CD14-positive monocyte (primary cell): ENCODE results near the gene MORN5. TPM values are rescaled to one million over a fixed set of nuclear protein-coding genes. Genes with fewer than 3 reads are reported as not detected.

Source experiments
- DNase-seq, 3 donors: peaks; one replicate each; pipeline ENCODE4 v3.0.0-alpha.2; 2011 to 2022
- H2AFZ ChIP-seq: 2 replicates; pipeline ENCODE4 v1.6.0; 2012; ENCODE audit warnings: mild to moderate bottlenecking, low read depth, low read length, inconsistent platforms; ENCODE audit not compliant: insufficient read depth, poor library complexity, severe bottlenecking
- H3K27ac ChIP-seq, 2 donors: 1 replicate in 1 of 2; 2 replicates in 1 of 2; pipeline ENCODE4 v1.5.1; 2012 to 2013; ENCODE audit warnings: low read length in 2 of 2, control low read depth in 1 of 2, inconsistent platforms in 1 of 2, low read depth in 1 of 2, mild to moderate bottlenecking in 1 of 2
- H3K27me3 ChIP-seq, 2 donors: one replicate each; pipeline versions ENCODE4 v1.6.0 to v1.6.1; 2011 to 2013; ENCODE audit warnings: low read length in 2 of 2; ENCODE audit not compliant: control insufficient read depth in 2 of 2, insufficient read depth in 2 of 2
- H3K36me3 ChIP-seq, 2 donors: replicated peaks in 1 of 2; 1 replicate in 1 of 2; 2 replicates in 1 of 2; pipeline versions ENCODE4 v1.5.1 to v1.6.1; 2012 to 2013; ENCODE audit warnings: low read length in 2 of 2, control low read depth in 1 of 2, inconsistent platforms in 1 of 2, mild to moderate bottlenecking in 1 of 2; ENCODE audit not compliant: insufficient read depth in 2 of 2, control insufficient read depth in 1 of 2
- H3K4me1 ChIP-seq, 2 donors: 1 replicate in 1 of 2; 2 replicates in 1 of 2; pipeline versions ENCODE4 v1.5.1 to v1.6.1; 2012 to 2013; ENCODE audit warnings: low read length in 2 of 2, control low read depth in 1 of 2, inconsistent platforms in 1 of 2, mild to moderate bottlenecking in 1 of 2, moderate library complexity in 1 of 2; ENCODE audit not compliant: insufficient read depth in 2 of 2, control insufficient read depth in 1 of 2
- H3K4me2 ChIP-seq: replicated peaks from 2 replicates; pipeline ENCODE3; 2012; ENCODE audit warnings: low read length, moderate library complexity, mild to moderate bottlenecking; ENCODE audit not compliant: poor library complexity, severe bottlenecking; ENCODE audit errors: extremely low read depth
- H3K4me3 ChIP-seq, 3 experiments: fragments of 200-600 bp in 1 of 3; sonication (generic) in 1 of 3; replicated peaks in 1 of 3; 1 replicate in 2 of 3; 2 replicates in 1 of 3; pipeline ENCODE4 v1.5.1; 2011 to 2013; ENCODE audit warnings: low read length in 3 of 3, mild to moderate bottlenecking in 3 of 3, control low read depth in 2 of 3, low read depth in 2 of 3, inconsistent platforms in 1 of 3, moderate library complexity in 1 of 3
- H3K79me2 ChIP-seq: 2 replicates; pipeline ENCODE4 v1.6.0; 2012; ENCODE audit warnings: mild to moderate bottlenecking, control low read depth, inconsistent platforms, low read length, moderate library complexity; ENCODE audit not compliant: insufficient read depth
- H3K9ac ChIP-seq: 2 replicates; pipeline ENCODE4 v1.6.0; 2017; ENCODE audit warnings: low read length, mild to moderate bottlenecking; ENCODE audit not compliant: insufficient read depth, poor library complexity, severe bottlenecking
- H3K9me3 ChIP-seq, 2 donors: replicated peaks in 1 of 2; 1 replicate in 1 of 2; 2 replicates in 1 of 2; pipeline versions ENCODE4 v1.5.1 to v1.6.1; 2012 to 2013; ENCODE audit warnings: low read length in 2 of 2, control low read depth in 1 of 2; ENCODE audit not compliant: control insufficient read depth in 1 of 2, insufficient read depth in 1 of 2
- H4K20me1 ChIP-seq: 2 replicates; pipeline ENCODE4 v1.6.0; 2012; ENCODE audit warnings: mild to moderate bottlenecking, low read length, control low read depth, moderate library complexity; ENCODE audit not compliant: insufficient read depth
- H3K27ac Mint-ChIP-seq, 7 donors: one replicate each; pipeline ENCODE4 v1.8.0; 2020; ENCODE audit warnings: mild to moderate bottlenecking in 7 of 7, mixed read lengths in 7 of 7, moderate library complexity in 6 of 7, inconsistent platforms in 2 of 7
- H3K27me3 Mint-ChIP-seq, 3 donors: one replicate each; pipeline ENCODE4 v1.8.0; 2021 to 2022; ENCODE audit warnings: low read depth in 3 of 3, mild to moderate bottlenecking in 3 of 3, mixed read lengths in 3 of 3, moderate library complexity in 3 of 3, inconsistent platforms in 1 of 3
- H3K36me3 Mint-ChIP-seq, 2 donors: one replicate each; pipeline ENCODE4 v1.8.0; 2020; ENCODE audit warnings: mixed read lengths in 2 of 2, inconsistent platforms in 1 of 2, mild to moderate bottlenecking in 1 of 2
- H3K4me1 Mint-ChIP-seq: one replicate; pipeline ENCODE4 v1.8.0; 2020; ENCODE audit warnings: mild to moderate bottlenecking, mixed read lengths
- H3K4me3 Mint-ChIP-seq, 2 donors: one replicate each; pipeline ENCODE4 v1.8.0; 2020; ENCODE audit warnings: mild to moderate bottlenecking in 2 of 2, mixed read lengths in 2 of 2, moderate library complexity in 1 of 2
- H3K9me3 Mint-ChIP-seq, 7 donors: one replicate each; pipeline ENCODE4 v1.8.0; 2020 to 2022; ENCODE audit warnings: mixed read lengths in 7 of 7, mild to moderate bottlenecking in 6 of 7, moderate library complexity in 6 of 7, inconsistent platforms in 2 of 7
- WGBS: methylation state at CpG from one replicate; pipeline ENCODE4 v1.1.5; 2013; ENCODE audit warnings: missing lambda C conversion rate; ENCODE audit not compliant: insufficient coverage; 5-methylcytosine and 5-hydroxymethylcytosine counted together
- intact Hi-C, 2 donors: fragments of 100-400 bp; cut with micrococcal nuclease; formaldehyde crosslinking; loops; one replicate each; pipeline versions ENCODE4 v1.15.0 to v1.15.1; 2023
- polyA plus RNA-seq, 3 donors: library from polyadenylated mRNA; depleted of rRNA in 1 of 3; unstranded in 2 of 3; stranded (reverse) in 1 of 3; fragments of 300-500 nt in 2 of 3; fragments of >200 nt in 1 of 3; fragmentation: Illumina TruSeq in 2 of 3; gene quantifications; 1 replicate in 2 of 3; 2 replicates in 1 of 3; pipeline ENCODE4 v1.2.3, GENCODE V29; 2012 to 2021
- TF ChIP-seq, protein P1 (sequence below): fragments of 200-600 bp; IDR thresholded peaks from one replicate; pipeline ENCODE4 v1.8.0; 2022; ENCODE audit warnings: antibody characterized with exemption, mild to moderate bottlenecking

The MORN5 gene
- polyA plus RNA-seq, 3 donors, result not detected

DNA sequence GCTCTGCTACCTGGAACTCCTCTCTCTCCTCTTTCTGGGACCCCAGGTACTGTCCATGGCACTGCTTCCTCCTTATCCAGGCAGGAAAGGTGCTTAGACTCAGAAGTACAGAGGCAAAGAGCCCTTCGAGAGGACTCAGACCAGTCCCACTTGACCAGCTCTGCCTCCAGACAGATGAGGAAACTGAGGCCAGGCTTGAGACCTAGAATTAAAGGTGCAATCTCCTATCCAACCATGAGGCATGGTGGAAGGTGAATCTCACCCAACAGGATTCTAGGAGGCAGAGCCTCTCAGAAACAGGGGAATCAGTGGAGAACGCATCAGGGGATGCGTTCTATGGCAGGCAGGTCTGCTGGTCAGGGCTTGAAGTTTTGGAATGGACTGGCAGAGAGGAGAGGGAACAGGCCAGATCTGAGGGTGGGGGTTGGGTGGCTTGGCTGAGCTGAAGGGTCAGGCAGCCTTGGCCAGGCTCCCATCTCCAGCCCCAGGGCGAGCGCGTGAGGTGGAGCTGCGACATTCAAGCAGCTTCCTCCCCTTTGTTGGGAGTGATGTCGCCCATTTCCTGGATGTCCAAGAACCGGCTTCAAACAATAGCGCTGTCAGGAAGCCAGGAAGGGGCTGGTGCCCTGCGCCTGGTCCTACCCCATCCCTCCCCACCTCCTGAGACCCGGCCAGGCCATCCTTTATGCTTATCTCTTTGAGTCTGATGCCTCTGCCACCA, 26.3 kb upstream of the MORN5 start:
- 92% methylated on average over 7 of the region's 12 CpGs for WGBS

DNA sequence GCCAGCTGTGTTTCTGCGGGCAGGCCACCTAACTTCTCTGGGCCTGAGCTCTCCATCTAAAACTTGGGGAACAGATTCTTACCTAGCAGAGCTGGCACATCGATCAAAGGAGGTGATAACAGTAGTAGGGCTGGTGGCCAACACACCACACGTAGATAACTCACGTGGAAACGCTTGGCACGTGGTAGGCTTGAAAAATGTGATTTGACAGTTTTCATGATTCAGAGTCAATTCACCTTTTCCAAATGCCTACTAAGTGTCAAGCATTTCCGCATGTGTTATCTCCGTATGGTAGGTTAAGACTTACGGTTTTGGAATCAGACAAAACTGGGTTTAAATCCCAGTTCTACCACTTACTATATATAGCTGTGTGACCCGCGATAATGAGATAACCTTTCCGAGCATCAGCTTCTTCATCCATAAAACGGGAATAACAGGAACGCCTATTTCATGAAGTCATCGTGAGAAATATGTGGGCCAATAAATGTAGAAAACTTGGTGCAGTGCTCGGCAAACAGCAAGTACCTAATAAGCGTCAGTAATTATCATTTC, 25.6 kb upstream of the MORN5 start:
- 100% methylated on average over 3 of the region's 17 CpGs for WGBS
- Histone ChIP-seq H3K27me3 (peaks cover 0 to 4% of the 10 kb centered on the region in 2 donors), H2AFZ (no peak overlapping the region), H3K4me1 (no peaks in the 10 kb centered on the region), H3K9me3 (no peaks in the 10 kb centered on the region), H3K4me2 (no peak overlapping the region), H3K27ac (no peak overlapping the region), H3K9ac (no peak overlapping the region), H4K20me1 (no peaks in the 10 kb centered on the region), H3K4me3 (no peak overlapping the region), H3K79me2 (no peaks in the 10 kb centered on the region), H3K36me3 (no peaks in the 10 kb centered on the region)
- Mint-ChIP-seq H3K4me3 (no peak overlapping the region), H3K27me3 (peaks cover 4 to 13% (median 9%) of the 10 kb centered on the region in 3 donors), H3K36me3 (no peaks in the 10 kb centered on the region), H3K27ac (no peak overlapping the region), H3K4me1 (no peaks in the 10 kb centered on the region), H3K9me3 (peaks cover 0 to under 1% (median 0%) of the 10 kb centered on the region in 7 donors)
- intact Hi-C loops, result no loop called here
- DNase-seq, result no peak
- TF ChIP-seq, protein P1, sequence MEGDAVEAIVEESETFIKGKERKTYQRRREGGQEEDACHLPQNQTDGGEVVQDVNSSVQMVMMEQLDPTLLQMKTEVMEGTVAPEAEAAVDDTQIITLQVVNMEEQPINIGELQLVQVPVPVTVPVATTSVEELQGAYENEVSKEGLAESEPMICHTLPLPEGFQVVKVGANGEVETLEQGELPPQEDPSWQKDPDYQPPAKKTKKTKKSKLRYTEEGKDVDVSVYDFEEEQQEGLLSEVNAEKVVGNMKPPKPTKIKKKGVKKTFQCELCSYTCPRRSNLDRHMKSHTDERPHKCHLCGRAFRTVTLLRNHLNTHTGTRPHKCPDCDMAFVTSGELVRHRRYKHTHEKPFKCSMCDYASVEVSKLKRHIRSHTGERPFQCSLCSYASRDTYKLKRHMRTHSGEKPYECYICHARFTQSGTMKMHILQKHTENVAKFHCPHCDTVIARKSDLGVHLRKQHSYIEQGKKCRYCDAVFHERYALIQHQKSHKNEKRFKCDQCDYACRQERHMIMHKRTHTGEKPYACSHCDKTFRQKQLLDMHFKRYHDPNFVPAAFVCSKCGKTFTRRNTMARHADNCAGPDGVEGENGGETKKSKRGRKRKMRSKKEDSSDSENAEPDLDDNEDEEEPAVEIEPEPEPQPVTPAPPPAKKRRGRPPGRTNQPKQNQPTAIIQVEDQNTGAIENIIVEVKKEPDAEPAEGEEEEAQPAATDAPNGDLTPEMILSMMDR, result no peak

More for the DNA sequence above, 26.3 kb upstream of the MORN5 start:
- Histone ChIP-seq H3K27ac (no peak overlapping the region), H3K9ac (no peak overlapping the region), H3K79me2 (no peaks in the 10 kb centered on the region), H2AFZ (no peak overlapping the region), H3K9me3 (no peaks in the 10 kb centered on the region), H3K36me3 (no peaks in the 10 kb centered on the region), H3K27me3 (peaks cover 0 to 4% of the 10 kb centered on the region in 2 donors), H4K20me1 (no peaks in the 10 kb centered on the region), H3K4me1 (no peaks in the 10 kb centered on the region), H3K4me2 (no peak overlapping the region), H3K4me3 (no peak overlapping the region)
- Mint-ChIP-seq H3K27me3 (peaks cover 4 to 15% (median 11%) of the 10 kb centered on the region in 3 donors), H3K9me3 (no peaks in the 10 kb centered on the region), H3K36me3 (no peaks in the 10 kb centered on the region), H3K4me1 (no peaks in the 10 kb centered on the region), H3K4me3 (no peak overlapping the region), H3K27ac (no peak overlapping the region)
- DNase-seq, result no peak
- intact Hi-C loops, result no loop called here
- TF ChIP-seq, protein P1, result no peak
